Measurements from ENCODE around the gene AZU1.
"Not testable (repeated sequence)": the region's sequence is repeated elsewhere in the genome, so short reads cannot be mapped to it uniquely, and the experiment has no call there.

AZU1 gene

DNA sequence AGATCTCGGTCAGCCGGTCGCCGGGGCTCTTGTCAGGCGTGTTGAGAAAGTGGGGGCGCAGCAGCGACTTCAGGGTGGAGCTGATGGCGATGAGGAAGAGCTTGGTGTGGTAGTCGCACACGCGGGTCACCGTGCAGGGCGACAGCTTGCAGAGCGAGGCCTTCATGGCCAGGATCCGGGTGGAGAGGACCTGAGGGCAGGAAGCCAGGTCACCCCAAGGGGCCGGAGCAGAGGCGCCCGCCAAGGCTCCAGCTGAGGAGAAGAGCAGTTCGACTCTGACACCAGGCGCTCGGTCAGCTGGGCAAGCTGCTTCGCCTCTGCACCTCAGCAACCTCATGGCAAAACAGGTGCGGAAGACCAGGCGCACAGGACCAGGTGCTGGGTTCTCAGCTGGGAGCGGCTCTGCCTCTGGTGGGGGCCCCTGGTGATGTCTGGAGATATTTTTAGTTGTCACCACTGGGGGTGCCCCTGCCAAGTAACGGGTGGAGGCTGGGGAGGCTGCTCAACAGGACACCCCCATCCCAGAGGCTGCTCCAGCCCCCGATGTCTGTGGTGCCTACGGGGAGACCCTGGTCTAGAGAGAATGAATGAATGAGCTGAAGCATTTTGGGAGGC is 47.7 kb downstream of the AZU1 start:
- no peak for DNase-seq

DNA sequence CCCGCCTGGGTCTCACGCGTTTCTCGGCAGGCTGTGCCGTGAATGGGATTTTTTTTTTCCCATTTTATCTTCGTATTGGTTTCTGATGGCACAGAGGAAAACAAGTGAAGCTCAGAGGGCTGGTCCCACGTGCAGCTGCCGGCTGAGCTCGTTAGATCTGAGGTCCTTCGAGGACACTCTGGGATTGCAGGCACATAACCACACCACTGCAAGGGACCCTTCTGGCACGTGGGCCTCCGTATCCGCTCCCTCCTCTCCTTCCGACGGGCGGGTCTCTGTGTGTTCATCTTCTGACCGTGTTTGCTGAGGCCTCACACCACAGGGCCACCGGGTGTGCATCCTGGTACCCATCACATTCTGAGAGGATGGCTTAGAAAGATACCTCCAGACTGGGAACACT is 48.5 kb downstream of the AZU1 start:
- no peak for DNase-seq

- no peak for DNase-seq
These were observed 49.2 kb downstream of the AZU1 start for GRCh38 chr19:876780-877314.

DNA sequence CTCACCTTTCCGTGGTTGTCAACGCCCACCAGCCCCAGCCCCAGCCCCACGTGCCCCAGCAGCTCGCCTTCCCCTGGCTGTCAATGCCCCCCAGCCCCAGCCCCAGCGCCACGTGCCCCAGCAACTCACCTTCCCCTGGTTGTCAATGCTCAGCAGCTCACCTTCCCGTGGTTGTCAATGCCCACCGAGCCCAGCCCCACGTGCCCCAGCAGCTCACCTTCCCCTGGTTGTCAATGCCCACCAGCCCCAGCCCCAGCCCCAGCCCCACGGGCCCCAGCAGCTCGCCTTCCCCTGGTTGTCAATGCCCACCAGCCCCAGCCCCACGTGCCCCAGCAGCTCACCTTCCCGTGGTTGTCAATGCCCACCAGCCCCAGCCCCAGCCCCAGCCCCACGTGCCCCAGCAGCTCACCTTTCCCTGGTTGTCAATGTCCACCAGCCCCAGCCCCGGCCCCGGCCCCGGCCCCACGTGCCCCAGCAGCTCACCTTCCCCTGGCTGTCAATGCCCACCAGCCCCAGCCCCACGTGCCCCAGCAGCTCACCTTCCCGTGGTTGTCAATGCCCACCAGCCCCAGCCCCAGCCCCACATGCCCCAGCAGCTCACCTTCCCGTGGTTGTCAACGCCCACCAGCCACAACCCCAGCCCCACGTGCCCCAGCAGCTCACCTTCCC is 50.5 kb downstream of the AZU1 start:
- not testable (repeated sequence) for DNase-seq

DNA sequence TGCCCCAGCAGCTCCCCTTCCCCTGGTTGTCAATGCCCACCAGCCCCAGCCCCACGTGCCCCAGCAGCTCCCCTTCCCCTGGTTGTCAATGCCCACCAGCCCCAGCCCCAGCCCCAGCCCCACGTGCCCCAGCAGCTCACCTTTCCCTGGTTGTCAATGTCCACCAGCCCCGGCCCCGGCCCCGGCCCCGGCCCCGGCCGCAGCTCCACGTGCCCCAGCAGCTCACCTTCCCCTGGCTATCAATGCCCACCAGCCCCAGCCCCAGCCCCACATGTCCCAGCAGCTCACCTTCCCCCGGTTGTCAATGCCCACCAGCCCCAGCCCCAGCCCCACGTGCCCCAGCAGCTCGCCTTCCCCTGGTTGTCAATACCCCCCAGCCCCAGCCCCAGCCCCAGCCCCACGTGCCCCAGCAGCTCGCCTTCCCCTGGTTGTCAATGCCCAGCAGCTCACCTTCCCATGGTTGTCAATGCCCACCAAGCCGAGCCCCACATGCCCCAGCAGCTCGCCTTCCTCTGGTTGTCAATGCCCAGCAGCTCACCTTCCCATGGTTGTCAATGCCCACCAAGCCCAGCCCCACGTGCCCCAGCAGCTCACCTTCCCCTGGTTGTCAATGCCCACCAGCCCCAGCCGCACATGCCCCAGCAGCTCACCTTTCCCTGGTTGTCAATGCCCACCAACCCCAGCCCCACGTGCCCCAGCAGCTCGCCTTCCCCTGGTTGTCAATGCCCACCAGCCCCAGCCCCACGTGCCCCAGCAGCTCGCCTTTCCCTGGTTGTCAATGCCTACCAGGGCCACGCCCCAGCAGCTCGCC is 51.3 kb downstream of the AZU1 start:
- not testable (repeated sequence) for DNase-seq

DNA sequence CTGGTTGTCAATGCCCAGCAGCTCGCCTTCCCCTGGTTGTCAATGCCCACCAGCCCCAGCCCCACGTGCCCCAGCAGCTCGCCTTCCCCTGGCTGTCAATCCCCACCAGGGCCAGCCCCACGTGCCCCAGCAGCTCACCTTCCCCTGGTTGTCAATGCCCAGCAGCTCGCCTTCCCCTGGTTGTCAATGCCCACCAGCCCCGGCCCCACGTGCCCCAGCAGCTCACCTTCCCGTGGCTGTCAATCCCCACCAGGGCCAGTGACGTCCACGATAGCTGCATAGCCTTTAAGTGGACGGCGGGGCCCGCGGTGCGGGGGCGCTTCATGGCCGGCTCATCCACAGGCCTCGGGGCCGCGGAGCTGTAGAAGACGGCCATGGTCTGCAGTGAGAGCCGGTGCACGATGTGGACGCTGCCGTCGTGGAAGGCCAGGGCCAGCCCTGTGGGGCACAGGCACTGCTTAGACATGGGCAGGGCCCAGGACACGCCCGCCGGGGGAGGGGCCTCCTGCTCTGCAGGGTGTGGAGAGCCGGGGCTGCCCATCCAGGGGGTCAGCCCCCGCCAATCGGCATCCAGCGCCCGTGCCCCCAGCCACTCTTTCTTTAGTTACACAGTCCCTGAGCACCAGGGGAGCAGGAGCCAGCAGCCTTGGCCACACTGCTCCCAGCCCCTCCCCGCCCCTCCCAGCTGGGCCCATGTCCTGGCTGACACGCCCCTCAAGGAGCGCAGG is 52.2 kb downstream of the AZU1 start:
- no peak for DNase-seq
